Activated T-helper 1 cell treated with anti-CD3 and anti-CD28 coated beads, Interleukin-12 subunit alpha, Interleukin-12 subunit beta, Interleukin-2, Interleukin-4 antibody, amounts not matched to agents 30 ng/mL and 10 ng/mL and 1 ng/mL, durations not matched to agents 14 hours and 24 hours and 36 hours (primary cell): Measurements from ENCODE around the gene DBH. TPM values are rescaled to one million over a fixed set of nuclear protein-coding genes. Genes with fewer than 3 reads are reported as not detected.

ENCODE experiments used
- DNase-seq: peaks from one replicate; pipeline ENCODE4 v3.0.0; 2021; ENCODE audit warnings: low spot score
- H3K27ac Mint-ChIP-seq: one replicate; pipeline ENCODE4 v1.8.0; 2021; ENCODE audit warnings: mild to moderate bottlenecking, mixed read lengths
- H3K27me3 Mint-ChIP-seq: one replicate; pipeline ENCODE4 v1.8.0; 2022; ENCODE audit warnings: mild to moderate bottlenecking, moderate library complexity, mixed read lengths; ENCODE audit not compliant: insufficient read depth
- H3K36me3 Mint-ChIP-seq: one replicate; pipeline ENCODE4 v1.8.0; 2021; ENCODE audit warnings: low read depth, mixed read lengths
- H3K4me1 Mint-ChIP-seq: one replicate; pipeline ENCODE4 v1.8.0; 2021; ENCODE audit warnings: low read depth, mixed read lengths
- H3K4me3 Mint-ChIP-seq: one replicate; pipeline ENCODE4 v1.8.0; 2021; ENCODE audit warnings: mild to moderate bottlenecking, moderate library complexity, mixed read lengths
- H3K9me3 Mint-ChIP-seq: one replicate; pipeline ENCODE4 v1.8.0; 2021; ENCODE audit warnings: mixed read lengths
- intact Hi-C: fragments of 100-400 bp; cut with micrococcal nuclease; formaldehyde crosslinking; loops from one replicate; pipeline ENCODE4 v1.15.1; 2024
- total RNA-seq: library from RNA; stranded (reverse); gene quantifications from 2 replicates; pipeline ENCODE4 v1.2.3, GENCODE V29; 2022

The DBH gene
- total RNA-seq, 1 donor from 2014 or later, result not detected

DNA sequence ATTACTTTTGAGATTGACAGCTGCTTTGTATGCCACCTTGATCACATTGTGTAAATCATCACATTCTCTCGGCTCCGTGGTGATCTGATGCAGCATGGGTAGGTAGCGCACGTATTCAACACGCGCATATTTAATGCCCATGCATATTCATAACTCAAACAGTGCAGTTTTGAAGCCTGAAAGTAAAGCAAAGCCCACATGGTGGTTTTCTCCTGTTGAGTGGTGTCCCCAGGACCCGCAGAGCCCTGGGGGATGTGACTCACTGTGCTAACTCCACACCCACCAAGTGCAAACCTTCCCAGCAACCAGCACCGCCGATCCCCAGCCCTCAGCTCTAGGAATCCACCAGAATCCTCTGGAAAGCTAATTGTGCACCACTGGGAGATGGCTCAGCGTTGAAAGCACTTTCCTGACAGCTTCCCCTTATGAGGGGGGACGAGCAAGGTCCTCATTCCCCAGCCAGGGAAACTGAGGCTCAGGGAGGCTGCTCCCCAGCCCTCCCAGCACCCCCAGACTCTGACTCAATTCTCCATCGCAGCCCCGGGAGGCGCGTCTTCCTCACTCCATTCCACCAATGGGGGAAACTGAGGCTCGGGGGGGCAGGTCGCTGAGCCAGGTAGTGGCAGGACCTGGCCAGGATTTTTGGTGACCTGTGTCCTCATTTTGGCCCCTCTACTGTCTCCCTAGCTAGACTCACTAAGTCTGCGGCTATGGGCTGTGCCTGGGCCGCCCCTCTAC lies 55.6 kb downstream of the DBH start:
- Mint-ChIP-seq H3K9me3 (no peaks in the 10 kb centered on the region), H3K36me3 (no peaks in the 10 kb centered on the region), H3K4me1 (peaks cover 6% of the 10 kb centered on the region), H3K4me3 (no peak overlapping the region), H3K27me3 (peaks cover 2% of the 10 kb centered on the region), H3K27ac (no peak overlapping the region)
- DNase-seq, result no peak
- intact Hi-C loops, result no loop called here

DNA sequence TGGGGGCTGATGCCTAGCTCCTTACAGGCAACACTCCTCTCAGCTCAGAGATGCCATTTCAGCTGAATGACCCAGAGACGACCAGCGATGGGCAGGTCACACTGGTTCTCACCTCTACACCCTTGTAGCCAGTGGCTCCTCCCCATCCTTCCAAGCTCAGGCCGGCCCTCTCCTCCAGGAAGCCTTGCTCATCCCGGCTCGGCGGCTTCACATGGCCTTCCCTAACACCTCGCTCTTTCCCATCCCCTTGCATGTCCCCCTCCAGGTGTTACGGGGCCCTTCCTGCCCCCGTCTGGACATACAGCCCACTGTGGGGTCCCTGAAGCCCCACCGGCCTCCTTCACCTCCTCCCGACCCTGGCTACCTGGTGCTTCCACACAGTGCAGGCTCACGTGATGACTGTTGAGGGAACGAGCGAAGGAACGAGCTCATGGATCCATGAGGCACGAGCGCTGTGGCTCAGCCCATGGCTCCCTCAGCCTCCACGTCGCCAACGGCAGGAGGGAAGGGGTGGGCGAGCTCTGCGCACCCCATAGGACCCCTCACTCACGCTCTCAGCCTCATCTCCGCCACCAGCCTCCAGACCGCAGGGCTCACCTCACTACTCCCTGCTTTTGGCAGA lies 56.3 kb downstream of the DBH start:
- H3K27ac Mint-ChIP-seq, result no peak overlapping the region
- peaks cover 3% of the 10 kb centered on the region for H3K27me3 Mint-ChIP-seq
- H3K9me3 Mint-ChIP-seq, result no peaks in the 10 kb centered on the region
- no peaks in the 10 kb centered on the region for H3K36me3 Mint-ChIP-seq
- H3K4me3 Mint-ChIP-seq, result no peak overlapping the region
- intact Hi-C loops, result no loop called here
- H3K4me1 Mint-ChIP-seq, result peaks cover 7% of the 10 kb centered on the region
- no peak for DNase-seq

GRCh38 chr9:133693116-133693515 lies 57.0 kb downstream of the DBH start:
- no peaks in the 10 kb centered on the region for H3K36me3 Mint-ChIP-seq
- no peak overlapping the region for H3K27ac Mint-ChIP-seq
- peaks cover 7% of the 10 kb centered on the region for H3K4me1 Mint-ChIP-seq
- DNase-seq, result no peak
- intact Hi-C loops, result no loop called here
- no peak overlapping the region for H3K4me3 Mint-ChIP-seq
- no peaks in the 10 kb centered on the region for H3K9me3 Mint-ChIP-seq
- H3K27me3 Mint-ChIP-seq, result peaks cover 6% of the 10 kb centered on the region

DNA sequence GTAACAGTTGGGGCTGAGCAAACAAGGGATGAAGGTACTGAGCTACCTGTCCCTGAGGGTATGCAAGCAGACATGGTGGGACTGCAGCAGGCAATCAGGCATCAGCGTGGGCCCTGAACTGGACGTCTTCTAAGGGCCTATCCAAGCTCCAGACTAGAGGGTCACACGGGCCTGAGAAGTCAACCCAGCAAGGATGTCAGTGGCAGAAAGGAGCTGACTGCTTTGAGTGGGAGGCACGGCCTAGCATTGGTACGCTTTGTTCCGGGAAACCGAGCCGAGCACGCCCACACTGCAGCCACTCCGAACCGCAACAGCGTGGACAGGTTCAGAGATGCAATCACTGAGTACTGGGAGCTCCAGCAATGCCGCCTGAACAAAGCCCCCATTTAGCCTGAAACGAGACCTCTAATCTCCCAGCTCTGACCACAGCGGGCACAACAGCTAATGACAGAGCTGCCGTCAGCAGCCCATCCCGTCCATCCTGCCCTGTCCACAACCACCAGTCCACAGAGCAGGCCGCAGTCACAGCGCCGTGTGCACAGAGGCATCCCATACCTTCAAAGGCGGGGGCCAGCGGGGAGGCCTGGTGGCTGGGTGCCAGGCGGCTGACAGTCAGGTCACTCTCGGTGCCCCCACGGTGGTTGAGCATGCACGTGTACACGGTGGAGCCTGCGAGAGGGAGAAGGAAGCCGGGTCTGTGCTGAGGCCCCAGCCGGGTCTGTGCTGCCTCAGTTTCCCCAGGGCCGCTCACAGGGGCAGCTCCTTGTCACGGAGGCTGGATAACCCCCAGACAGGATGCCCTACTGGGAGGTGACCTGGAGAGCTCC lies 57.8 kb downstream of the DBH start:
- H3K4me1 Mint-ChIP-seq, result peaks cover 7% of the 10 kb centered on the region
- peaks cover 8% of the 10 kb centered on the region for H3K27me3 Mint-ChIP-seq
- intact Hi-C loops, result no loop called here
- no peaks in the 10 kb centered on the region for H3K9me3 Mint-ChIP-seq
- no peak for DNase-seq
- H3K4me3 Mint-ChIP-seq, result no peak overlapping the region
- no peak overlapping the region for H3K27ac Mint-ChIP-seq
- H3K36me3 Mint-ChIP-seq, result no peaks in the 10 kb centered on the region

- H3K27me3 Mint-ChIP-seq, result peaks cover 8% of the 10 kb centered on the region
- H3K27ac Mint-ChIP-seq, result no peak overlapping the region
- intact Hi-C loops, result no loop called here
- H3K36me3 Mint-ChIP-seq, result no peaks in the 10 kb centered on the region
- peaks cover 10% of the 10 kb centered on the region for H3K4me1 Mint-ChIP-seq
- H3K9me3 Mint-ChIP-seq, result no peaks in the 10 kb centered on the region
- H3K4me3 Mint-ChIP-seq, result no peak overlapping the region
- DNase-seq, result no peak
Measured at GRCh38 chr9:133694686-133695085, 58.5 kb downstream of the DBH start.

GRCh38 chr9:133696071-133696472 lies 59.9 kb downstream of the DBH start:
- peaks cover 22% of the 10 kb centered on the region for H3K4me1 Mint-ChIP-seq
- no peak for DNase-seq
- no peaks in the 10 kb centered on the region for H3K36me3 Mint-ChIP-seq
- no peaks in the 10 kb centered on the region for H3K9me3 Mint-ChIP-seq
- H3K4me3 Mint-ChIP-seq, result no peak overlapping the region
- peaks cover 12% of the 10 kb centered on the region for H3K27me3 Mint-ChIP-seq
- no peak overlapping the region for H3K27ac Mint-ChIP-seq
- intact Hi-C loops, result no loop called here

DNA sequence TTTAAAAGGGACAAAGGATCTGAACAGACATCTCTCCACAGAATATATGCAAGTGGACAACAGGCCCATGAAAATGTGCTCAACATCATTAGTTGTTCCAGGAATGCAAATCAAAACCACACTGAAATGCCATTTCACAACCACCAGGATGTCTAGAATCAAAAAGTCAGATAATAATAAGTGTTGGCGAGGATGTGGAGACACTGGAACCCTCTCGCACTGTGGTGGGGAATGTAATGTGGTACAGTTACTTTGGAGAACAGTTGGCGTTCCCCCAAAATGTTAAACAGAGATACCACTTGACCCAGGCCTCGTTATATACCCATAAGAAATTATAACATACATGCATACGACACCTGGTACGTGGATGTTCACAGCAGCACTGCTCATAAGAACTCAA lies 63.4 kb downstream of the DBH start:
- Mint-ChIP-seq H3K27me3 (peaks cover 16% of the 10 kb centered on the region), H3K36me3 (no peaks in the 10 kb centered on the region), H3K27ac (no peak overlapping the region), H3K4me1 (peaks cover 30% of the 10 kb centered on the region), H3K4me3 (no peak overlapping the region), H3K9me3 (no peaks in the 10 kb centered on the region)
- intact Hi-C loops, result no loop called here
- no peak for DNase-seq

DNA sequence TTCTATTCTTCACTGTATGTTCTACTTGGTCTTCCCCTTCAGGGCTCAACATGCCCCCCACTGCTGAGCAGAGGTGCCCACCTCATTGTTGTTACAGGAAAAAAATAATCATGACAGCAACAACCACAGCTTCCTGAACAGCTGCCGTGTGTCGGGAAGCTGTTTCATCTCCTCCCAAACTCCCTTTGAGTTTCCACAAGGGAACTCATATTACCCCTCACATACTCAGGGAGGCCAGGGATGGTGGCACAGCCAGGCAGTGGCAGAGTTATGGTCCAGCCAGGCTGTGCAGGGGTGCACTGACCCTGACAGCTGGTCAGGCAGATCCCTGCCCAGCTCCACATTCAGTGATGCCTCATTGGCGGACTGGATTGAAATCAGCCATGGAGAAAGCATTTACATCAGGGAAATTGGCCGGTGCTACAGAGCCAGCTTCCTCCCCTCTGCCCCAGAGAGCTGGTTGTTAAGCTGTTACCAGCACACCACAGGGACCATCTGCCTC lies 64.7 kb downstream of the DBH start:
- H3K27ac Mint-ChIP-seq, result no peak overlapping the region
- peaks cover 16% of the 10 kb centered on the region for H3K27me3 Mint-ChIP-seq
- no peaks in the 10 kb centered on the region for H3K36me3 Mint-ChIP-seq
- H3K4me1 Mint-ChIP-seq, result peaks cover 30% of the 10 kb centered on the region
- H3K4me3 Mint-ChIP-seq, result peak overlapping the region; percentile 42
- intact Hi-C loops, result no loop called here
- no peaks in the 10 kb centered on the region for H3K9me3 Mint-ChIP-seq
- DNase-seq, result no peak

GRCh38 chr9:133701321-133701980 lies 65.3 kb downstream of the DBH start:
- H3K4me3 Mint-ChIP-seq, result peak overlapping the region; percentile 42
- no peaks in the 10 kb centered on the region for H3K36me3 Mint-ChIP-seq
- H3K9me3 Mint-ChIP-seq, result no peaks in the 10 kb centered on the region
- intact Hi-C loops, result no loop called here
- DNase-seq, result no peak
- peaks cover 28% of the 10 kb centered on the region for H3K4me1 Mint-ChIP-seq
- peak overlapping the region; percentile 55 for H3K27ac Mint-ChIP-seq
- H3K27me3 Mint-ChIP-seq, result peaks cover 16% of the 10 kb centered on the region

DNA sequence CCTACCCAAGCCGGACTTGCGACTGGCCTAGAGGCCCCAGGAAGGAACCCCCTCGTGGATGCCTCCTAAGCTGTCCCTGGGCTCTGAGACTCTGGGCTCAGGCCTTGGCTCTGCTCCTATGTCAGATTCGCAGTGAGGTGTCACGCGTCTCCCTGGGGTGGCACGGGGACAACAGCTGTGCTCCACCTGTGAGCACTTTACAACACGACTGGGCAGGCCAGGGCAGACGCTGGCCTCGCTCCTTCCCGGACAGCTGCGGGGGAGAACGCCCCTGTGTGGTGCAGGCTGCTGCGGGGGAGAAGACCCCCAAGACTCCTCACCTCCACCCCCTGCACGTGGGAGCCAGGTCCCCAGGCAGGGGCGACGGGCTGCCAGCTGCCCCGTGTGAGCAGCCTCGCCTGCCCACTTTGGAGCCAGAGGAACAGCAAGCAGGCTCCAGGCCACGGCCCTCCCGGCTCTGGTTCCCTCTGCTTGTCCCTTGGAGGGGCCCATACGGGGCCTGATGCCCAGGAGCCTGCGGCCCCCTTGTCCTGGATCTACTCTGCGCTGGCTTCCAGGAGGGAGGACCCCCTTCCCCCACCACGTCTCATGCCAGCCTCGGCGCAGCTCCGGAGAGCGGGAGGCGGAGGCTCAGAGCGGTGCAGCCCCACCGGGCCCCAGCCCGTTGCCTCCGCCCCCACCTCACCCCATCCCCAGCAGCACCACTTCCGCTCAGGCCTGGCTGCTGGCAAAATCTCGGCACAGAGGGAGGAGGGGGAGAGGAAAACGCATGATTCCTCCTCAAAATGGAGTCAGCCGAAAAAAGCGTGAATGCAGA lies 66.0 kb downstream of the DBH start:
- Mint-ChIP-seq H3K4me1 (peaks cover 27% of the 10 kb centered on the region), H3K27ac (peak overlapping the region; percentile 72), H3K27me3 (peaks cover 15% of the 10 kb centered on the region), H3K36me3 (no peaks in the 10 kb centered on the region), H3K9me3 (no peaks in the 10 kb centered on the region), H3K4me3 (peak overlapping the region; percentile 65)
- peak; percentile 33 for DNase-seq
- intact Hi-C loops, result loop anchor here (2.0 kb wide), 1 partner anchor 19 kb away; no protein-coding TSS in a partner anchor

GRCh38 chr9:133702798-133703590 lies 66.8 kb downstream of the DBH start:
- Mint-ChIP-seq H3K27ac (peak overlapping the region; percentile 72), H3K4me1 (peaks cover 27% of the 10 kb centered on the region), H3K4me3 (peak overlapping the region; percentile 65), H3K36me3 (no peaks in the 10 kb centered on the region), H3K27me3 (peaks cover 12% of the 10 kb centered on the region), H3K9me3 (no peaks in the 10 kb centered on the region)
- intact Hi-C loops, result loop anchor here (2.0 kb wide), 1 partner anchor 20 kb away; no protein-coding TSS in a partner anchor
- DNase-seq, result no peak
